Left ventricle myocardium inferior (tissue), 1 donor: ENCODE results near the gene MMP28. TPM values are rescaled to one million over a fixed set of nuclear protein-coding genes. Genes with fewer than 3 reads are reported as not detected.
"Not testable (repeated sequence)": the region's sequence is repeated elsewhere in the genome, so short reads cannot be mapped to it uniquely, and the experiment has no call there.

Experiments used
- DNase-seq: peaks from one replicate; pipeline ENCODE4 v3.0.0-alpha.2; 2020
- H3K27ac ChIP-seq: fragments of 200-600 bp; replicated peaks from 2 replicates; pipeline ENCODE4 v1.8.0; 2021
- H3K27me3 ChIP-seq: fragments of 200-600 bp; 2 replicates; pipeline ENCODE4 v1.8.0; 2021; ENCODE audit warnings: low read depth
- H3K36me3 ChIP-seq: fragments of 200-600 bp; 2 replicates; pipeline ENCODE4 v1.8.0; 2021
- H3K4me1 ChIP-seq: fragments of 200-600 bp; 2 replicates; pipeline ENCODE4 v1.8.0; 2021
- H3K4me3 ChIP-seq: fragments of 200-600 bp; 2 replicates; pipeline ENCODE4 v1.8.0; 2021; ENCODE audit warnings: mild to moderate bottlenecking, moderate library complexity
- H3K9me3 ChIP-seq: fragments of 200-600 bp; replicated peaks from 2 replicates; pipeline ENCODE4 v1.8.0; 2021
- CTCF ChIP-seq: fragments of 200-600 bp; IDR thresholded peaks from 2 replicates; pipeline ENCODE4 v1.8.0; 2021; ENCODE audit warnings: antibody characterized with exemption, mild to moderate bottlenecking, borderline replicate concordance
- intact Hi-C: fragments of 100-400 bp; cut with micrococcal nuclease; formaldehyde crosslinking; loops from one replicate; pipeline ENCODE4 v1.11.0; 2022
- total RNA-seq: library from RNA; stranded (reverse); fragmentation: NEBNext Ultra II Directional; extraction: Animal tissue kit (Norgen Biotek cat#: 25700); gene quantifications from one replicate; pipeline ENCODE4 v1.2.1, GENCODE V29; 2021
- donor health status: DM: no; HTN: yes; CAD: no; lungs with severe emphysema.

The MMP28 gene
- total RNA-seq, 1 donor from 2014 or later: 3.0 TPM

- H3K9me3 ChIP-seq: no peaks in the 10 kb centered on the region
- no peak within 1 kb of the TSS for H3K4me3 ChIP-seq
- H3K27ac ChIP-seq: no peak within 1 kb of the TSS
- DNase-seq: no peak
- no peaks in the 10 kb centered on the region for H3K36me3 ChIP-seq
- intact Hi-C loops: no loop called here
- no peaks in the 10 kb centered on the region for H3K27me3 ChIP-seq
- TF ChIP-seq CTCF: no peak
- peaks cover 12% of the 10 kb centered on the region for H3K4me1 ChIP-seq
Measured at GRCh38 chr17:35760587-35760986, 34.9 kb downstream of the MMP28 start, which contains the start of gene C17orf50. C17orf50 (plus strand) TSS chr17:35760887; CDS start chr17:35760942, 55 bp downstream.

GRCh38 chr17:35757243-35757642 is 38.2 kb downstream of the MMP28 start:
- no peaks in the 10 kb centered on the region for H3K9me3 ChIP-seq
- intact Hi-C loops: no loop called here
- H3K4me3 ChIP-seq: no peak overlapping the region
- no peak for TF ChIP-seq CTCF
- no peak overlapping the region for H3K27ac ChIP-seq
- no peak for DNase-seq
- peaks cover 10% of the 10 kb centered on the region for H3K27me3 ChIP-seq
- H3K36me3 ChIP-seq: no peaks in the 10 kb centered on the region
- H3K4me1 ChIP-seq: peaks cover 10% of the 10 kb centered on the region

- no peak within 1 kb of the TSS for H3K27ac ChIP-seq
- H3K4me1 ChIP-seq: peaks cover 21% of the 10 kb centered on the region
- no peak for TF ChIP-seq CTCF
- no peaks in the 10 kb centered on the region for H3K36me3 ChIP-seq
- H3K9me3 ChIP-seq: no peaks in the 10 kb centered on the region
- DNase-seq: no peak
- H3K27me3 ChIP-seq: peaks cover 48% of the 10 kb centered on the region
- no peak within 1 kb of the TSS for H3K4me3 ChIP-seq
- intact Hi-C loops: no loop called here
Measured at GRCh38 chr17:35752945-35753764, 42.3 kb downstream of the MMP28 start, which contains the start of gene GAS2L2. GAS2L2 (minus strand) TSS chr17:35753239; CDS start chr17:35752850, 389 bp downstream.

GRCh38 chr17:35752471-35752870 is 43.0 kb downstream of the MMP28 start:
- intact Hi-C loops: no loop called here
- DNase-seq: no peak
- Histone ChIP-seq H3K4me1 (peaks cover 28% of the 10 kb centered on the region), H3K4me3 (no peak overlapping the region), H3K27me3 (peaks cover 55% of the 10 kb centered on the region), H3K27ac (no peak overlapping the region), H3K9me3 (no peaks in the 10 kb centered on the region), H3K36me3 (no peaks in the 10 kb centered on the region)
- TF ChIP-seq CTCF: no peak

GRCh38 chr17:35751541-35751940 is 43.9 kb downstream of the MMP28 start:
- H3K4me3 ChIP-seq, H3K9me3 ChIP-seq, H3K27ac ChIP-seq, DNase-seq, intact Hi-C loops, H3K36me3 ChIP-seq: not testable (repeated sequence)
- Histone ChIP-seq H3K27me3 (peaks cover 64% of the 10 kb centered on the region), H3K4me1 (peaks cover 31% of the 10 kb centered on the region)
